ENCODE measurements around the gene GABPB1.

GRCh38 chr15:50378776-50379175 is 23.8 kb upstream of the GABPB1 start:
- TF ChIP-seq, protein P1, sequence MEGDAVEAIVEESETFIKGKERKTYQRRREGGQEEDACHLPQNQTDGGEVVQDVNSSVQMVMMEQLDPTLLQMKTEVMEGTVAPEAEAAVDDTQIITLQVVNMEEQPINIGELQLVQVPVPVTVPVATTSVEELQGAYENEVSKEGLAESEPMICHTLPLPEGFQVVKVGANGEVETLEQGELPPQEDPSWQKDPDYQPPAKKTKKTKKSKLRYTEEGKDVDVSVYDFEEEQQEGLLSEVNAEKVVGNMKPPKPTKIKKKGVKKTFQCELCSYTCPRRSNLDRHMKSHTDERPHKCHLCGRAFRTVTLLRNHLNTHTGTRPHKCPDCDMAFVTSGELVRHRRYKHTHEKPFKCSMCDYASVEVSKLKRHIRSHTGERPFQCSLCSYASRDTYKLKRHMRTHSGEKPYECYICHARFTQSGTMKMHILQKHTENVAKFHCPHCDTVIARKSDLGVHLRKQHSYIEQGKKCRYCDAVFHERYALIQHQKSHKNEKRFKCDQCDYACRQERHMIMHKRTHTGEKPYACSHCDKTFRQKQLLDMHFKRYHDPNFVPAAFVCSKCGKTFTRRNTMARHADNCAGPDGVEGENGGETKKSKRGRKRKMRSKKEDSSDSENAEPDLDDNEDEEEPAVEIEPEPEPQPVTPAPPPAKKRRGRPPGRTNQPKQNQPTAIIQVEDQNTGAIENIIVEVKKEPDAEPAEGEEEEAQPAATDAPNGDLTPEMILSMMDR (IDR thresholded peaks at IDR 0.05; ENCODE audit: low read length) = no peak
- no peak for TF ChIP-seq EZH2 (IDR thresholded peaks at IDR 0.05; ENCODE audit: borderline replicate concordance, low read length)
